ENCODE results near the gene SUMO3.

Gene SUMO3

DNA sequence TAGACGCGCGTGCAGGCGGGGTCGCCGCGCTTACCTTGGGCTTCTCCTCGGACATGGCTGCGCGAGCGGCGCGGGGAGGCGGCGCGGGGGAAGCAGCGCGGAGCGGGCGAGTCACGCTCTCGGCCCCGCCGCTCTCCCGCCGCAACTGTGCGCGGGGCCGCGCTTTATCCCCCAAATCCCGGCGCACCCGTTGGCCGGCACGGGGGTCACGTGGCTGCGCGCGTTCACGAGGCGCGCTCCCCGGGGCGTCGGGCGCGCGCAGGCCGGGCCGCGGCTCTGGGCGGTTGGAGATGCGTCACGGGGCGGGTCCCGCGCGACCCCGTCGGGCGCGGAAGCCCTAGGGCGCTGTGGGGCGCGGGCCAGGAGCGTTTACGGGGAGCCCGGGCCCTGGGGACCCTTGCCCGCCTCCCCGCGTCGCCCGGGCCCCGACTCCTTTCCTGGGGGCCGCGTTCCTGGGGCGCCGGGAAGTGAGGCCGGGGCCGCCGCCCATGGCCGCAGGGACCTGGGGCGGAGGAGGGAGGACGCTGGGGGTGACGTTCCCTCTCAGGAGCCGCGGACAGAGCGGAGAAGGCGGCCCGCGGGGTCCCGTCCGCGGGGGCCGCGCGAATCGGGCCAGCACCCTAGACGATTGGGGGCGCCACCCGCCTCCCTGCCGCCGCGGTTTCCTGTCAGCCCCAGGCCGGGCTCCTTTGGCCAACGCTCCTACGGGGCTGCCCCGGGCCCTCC lies at the start of gene SUMO3:
SUMO3 (minus strand) TSS at position 149 of the 726 bp plus-strand sequence; CDS start at position 55, 94 bp downstream.
- DNase-seq (ENCODE audit: low spot score) = peak; percentile 87

GRCh38 chr21:44867464-44867863 lies 49.6 kb upstream of the SUMO3 start:
- no peak for DNase-seq (ENCODE audit: low spot score)

- DNase-seq (ENCODE audit: low spot score) = no peak
Measured at GRCh38 chr21:44866780-44867179, 48.9 kb upstream of the SUMO3 start.

DNA sequence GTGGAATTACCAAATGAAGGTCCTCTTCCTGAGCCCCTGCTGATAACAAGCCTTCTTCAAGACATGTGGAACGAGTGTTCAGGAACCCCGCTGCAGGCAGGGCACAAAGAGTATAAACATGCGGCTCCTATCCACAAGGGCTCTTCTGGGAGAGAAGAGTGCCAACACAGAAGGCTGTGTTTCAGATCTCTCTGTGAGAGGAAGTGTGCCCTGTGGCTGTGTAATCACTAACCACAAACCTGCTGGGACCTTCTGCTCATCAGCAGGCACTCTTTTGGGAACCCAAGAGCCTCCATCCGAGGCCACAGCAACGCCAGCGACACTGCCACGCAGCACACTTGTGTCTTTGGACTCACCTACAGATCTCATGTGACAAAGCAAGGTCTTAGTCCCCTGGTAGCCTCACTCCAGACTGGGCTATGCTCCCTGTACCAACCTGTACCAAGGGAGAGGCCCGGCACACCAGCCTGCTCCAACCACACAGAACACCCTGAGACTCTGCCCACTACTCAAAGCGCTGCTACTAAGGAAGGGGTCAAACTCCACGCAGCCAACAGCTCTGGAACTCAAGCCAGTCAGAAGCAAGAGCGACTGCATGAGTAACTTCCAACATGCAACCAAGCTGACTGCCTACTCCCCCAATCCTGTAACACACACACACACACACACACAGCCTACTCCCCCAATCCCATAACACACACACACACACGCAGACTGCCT lies 47.9 kb upstream of the SUMO3 start:
- DNase-seq (ENCODE audit: low spot score) = peak; percentile 37

GRCh38 chr21:44862869-44863685 lies 45.2 kb upstream of the SUMO3 start:
- no peak for DNase-seq (ENCODE audit: low spot score)

- no peak for DNase-seq (ENCODE audit: low spot score)
Measured at GRCh38 chr21:44858791-44859190, 40.9 kb upstream of the SUMO3 start.

DNA sequence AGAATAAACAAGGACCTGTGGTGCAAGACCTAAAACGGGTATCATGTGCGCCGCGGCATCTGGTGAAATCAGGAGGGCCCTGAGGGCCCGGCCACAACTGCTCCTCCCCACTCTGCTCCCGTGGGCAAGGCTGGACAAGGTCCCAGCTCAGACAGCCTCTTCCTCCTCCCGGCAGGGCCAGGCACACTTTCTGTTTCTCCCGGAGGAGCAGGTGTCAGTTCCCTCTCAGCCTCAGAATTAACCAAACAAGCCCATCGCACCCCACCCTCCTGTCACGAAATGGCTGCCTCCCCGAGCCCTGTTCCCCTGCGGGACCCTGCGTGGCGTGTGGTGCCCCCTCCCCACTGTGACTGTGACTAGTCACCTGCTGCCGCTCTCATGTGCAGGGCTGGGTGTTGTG lies 40.4 kb upstream of the SUMO3 start:
- DNase-seq (ENCODE audit: low spot score) = no peak

DNA sequence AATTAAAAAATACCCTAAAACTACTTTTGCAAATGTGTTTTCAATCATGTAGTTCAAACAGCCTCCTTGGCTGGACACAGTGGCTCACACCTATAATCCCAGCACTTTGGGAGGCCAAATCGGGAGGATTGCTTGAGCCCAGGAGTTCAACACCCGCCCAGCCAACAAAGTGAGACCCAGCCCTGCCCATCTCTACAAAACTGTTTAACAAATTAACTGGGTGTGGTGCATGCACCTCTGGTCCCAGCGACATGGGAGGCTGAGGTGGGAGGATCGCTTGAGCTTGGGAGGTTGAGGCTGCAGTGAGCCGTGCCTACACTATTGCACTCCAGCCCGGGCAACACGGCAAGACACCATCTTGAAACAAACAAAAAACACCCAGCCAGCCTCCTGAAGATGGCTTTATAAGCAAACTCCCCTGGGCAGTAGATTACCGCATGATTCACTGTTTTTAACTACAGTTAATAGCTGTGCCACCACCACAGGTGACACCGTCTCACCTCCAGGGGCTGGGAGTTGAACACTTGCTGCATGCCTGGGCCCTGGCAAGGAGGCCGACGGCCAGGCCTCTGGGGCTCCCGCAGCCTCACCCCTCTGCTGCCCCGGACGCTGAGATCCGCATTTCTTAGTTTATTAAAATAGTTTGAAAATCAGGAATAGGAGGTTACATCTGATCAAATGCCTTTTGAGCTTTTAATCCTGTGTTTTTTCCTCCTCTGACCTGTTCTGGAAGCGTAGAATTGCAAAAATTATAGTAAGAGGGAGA lies 39.4 kb upstream of the SUMO3 start:
- DNase-seq (ENCODE audit: low spot score) = no peak

DNA sequence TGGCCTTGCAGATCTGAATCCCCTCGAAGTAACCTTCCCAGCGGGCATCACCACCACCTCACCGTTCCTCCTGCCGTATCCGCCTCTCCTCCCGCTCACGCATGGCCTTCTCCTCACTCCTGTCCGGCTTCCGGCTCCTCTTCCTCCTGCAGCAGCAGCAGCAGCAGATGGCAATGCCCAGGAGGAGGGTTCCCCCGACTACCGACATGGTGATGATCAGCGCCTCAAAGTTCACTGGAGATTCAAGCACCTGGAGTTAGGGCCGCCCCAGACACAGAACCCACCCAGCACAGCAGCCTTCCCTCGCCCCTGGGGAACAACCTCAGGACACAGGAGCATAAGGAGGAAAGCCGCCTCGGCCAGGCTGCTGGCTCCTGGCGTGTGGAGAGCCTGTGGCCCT lies 38.3 kb upstream of the SUMO3 start:
- no peak for DNase-seq (ENCODE audit: low spot score)

GRCh38 chr21:44855572-44855971 lies 37.7 kb upstream of the SUMO3 start:
- DNase-seq (ENCODE audit: low spot score) = no peak

DNA sequence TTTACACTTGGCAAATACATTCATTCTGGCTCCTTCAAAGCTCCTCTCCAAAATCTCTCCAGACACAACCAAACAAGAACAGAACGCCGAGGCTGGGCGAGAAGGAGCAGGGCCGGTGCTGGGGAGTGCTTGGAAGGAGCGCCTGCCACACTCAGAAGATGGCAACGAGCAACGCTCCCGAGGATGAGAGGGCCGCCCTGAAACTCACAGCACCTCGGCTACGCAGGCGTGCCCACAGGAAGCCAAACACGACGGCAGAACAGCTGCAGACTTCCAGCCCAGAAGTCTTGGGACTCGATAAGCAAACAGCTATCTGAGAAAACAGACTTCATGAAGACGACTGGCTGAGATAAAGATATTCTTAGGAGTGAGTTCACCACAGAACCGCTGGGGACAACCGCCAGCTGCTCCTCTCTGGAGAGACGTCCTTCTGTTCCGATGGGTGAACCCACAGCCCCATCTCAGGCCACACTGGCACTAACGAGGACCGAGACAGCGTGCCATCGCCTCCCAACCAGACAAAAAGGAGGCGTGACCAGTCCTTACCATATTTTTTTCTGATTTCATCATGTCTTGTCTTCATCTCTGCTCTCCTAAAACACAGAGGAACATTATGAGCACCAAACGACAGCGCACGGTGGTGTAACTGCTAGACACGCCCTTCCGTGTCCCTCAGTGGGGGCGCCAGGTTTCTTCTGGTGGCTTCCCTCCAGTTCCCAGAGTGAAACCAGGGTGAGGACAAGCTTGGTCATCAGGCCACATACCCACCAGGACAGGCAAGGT lies 37.0 kb upstream of the SUMO3 start:
- DNase-seq (ENCODE audit: low spot score) = no peak

DNA sequence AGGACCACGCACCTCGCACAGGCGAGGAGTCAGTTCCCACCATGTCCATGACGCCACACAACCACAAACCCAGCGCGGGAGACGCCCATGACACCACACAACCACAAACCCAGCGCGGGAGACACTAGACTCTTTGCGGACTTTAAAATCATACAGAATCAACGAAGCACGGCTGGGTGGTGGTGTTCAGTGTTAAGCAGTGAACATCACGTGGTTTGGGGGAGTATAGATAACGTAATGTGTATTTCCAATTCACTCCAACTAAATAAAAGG lies 36.5 kb upstream of the SUMO3 start:
- no peak for DNase-seq (ENCODE audit: low spot score)

DNA sequence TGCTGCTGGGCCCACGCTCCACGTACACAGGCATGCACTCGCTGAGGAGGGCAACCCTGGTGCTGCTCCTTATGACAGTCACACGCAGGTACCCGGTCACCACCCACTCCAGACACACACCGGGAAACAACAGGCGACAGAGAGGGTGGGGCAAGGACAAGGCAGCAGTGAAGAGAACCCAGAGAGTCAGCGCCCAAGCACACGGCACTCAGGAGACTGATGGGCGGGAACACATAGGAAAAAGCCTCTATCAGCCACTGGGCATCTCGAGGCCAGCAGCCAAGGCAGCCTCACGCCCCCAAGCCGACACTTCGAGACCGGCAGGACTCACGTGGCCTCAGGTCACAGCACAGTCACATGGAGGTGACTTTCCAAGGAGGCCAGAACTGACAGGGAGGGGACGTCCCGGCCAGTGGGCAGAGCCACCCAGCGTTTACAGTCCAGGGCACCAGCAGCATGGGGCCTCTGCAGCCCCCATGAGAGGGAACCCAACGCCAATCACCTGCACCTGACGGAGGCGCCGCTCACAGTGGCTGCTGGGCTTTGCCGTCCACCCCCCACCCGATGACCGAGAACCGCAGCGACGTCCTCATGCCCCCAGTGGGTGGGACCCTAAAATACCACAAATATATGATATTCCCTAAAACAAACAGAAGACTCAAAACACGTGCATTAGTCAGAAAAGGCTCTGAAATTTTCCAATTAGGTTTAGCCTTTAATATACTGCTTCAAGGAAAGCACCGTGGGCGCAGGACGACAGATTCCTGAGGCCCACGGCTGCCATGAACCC lies 35.9 kb upstream of the SUMO3 start:
- DNase-seq (ENCODE audit: low spot score) = no peak

GRCh38 chr21:44850905-44851657 lies 33.2 kb upstream of the SUMO3 start:
- no peak for DNase-seq (ENCODE audit: low spot score)

GRCh38 chr21:44850208-44850800 lies 32.4 kb upstream of the SUMO3 start:
- DNase-seq (ENCODE audit: low spot score) = no peak

DNA sequence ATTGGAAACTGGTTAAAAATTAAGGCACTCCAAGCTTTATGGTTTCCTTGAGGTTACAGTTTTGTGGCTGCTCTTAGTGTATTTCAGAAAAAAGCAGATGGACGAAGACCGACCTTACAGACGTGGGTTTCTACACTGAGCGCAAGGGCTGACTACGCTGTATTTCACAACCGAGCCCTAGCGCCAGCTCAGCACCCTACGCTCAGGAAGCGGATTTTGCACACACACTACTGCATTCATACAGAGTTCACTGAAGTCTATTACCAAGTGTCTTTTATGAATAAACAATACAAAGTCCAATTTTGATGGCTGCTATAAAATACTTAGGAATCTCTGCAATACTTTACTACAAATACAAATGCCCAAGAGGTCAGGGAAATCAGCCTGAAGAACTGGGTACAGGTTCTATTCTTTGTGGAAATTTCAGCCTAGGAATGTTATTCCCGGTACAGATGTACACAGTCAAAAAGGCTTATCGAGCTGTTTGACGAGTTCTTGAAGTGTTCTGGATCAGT lies 31.8 kb upstream of the SUMO3 start:
- DNase-seq (ENCODE audit: low spot score) = no peak

- no peak for DNase-seq (ENCODE audit: low spot score)
Measured at GRCh38 chr21:44848821-44849521, 31.1 kb upstream of the SUMO3 start.

DNA sequence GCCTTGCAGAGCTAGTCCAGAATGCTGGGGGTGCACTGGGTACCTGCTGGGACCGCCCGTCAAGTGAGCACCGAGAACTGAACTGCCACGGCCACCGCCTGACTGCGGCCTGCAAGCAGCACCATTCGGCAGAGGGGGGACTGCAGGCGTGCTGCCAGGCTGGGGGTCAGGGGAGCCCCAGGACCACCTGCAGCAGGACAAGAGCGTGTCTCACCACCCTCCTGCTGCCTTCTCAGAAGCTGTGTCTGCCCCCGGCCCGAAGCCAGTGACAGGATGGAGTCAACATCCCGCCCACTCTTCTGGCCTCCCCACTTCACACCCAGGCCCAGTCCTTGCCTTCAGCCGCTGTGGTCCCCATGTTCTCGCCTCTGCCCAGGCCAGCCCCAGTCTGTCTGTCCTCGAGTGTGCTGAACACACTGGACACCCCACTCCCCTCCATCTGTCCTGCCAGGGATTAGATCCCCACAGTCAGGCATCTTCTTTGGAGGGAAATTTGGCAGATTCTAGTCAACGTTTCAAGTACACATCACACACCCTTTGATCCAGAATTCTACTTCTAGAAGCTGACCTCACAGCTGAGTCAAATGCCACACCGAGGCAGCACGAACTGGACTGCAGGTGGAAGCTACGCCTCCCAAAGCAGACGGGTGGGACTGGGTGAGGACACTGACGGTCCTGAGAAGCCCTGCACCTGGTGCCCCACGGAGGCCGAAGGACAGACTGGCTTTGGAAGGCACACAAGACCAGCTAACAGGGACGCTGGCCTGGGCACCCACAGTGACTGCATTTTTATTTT lies 29.6 kb upstream of the SUMO3 start:
- DNase-seq (ENCODE audit: low spot score) = no peak

Data from CD4-positive, alpha-beta T cell treated with Interleukin-2 at 100 ng/mL for 4 hours (primary cell).